Spinal cord (tissue), 10 donors: ENCODE data around the gene MYO5B. TPM values are rescaled to one million over a fixed set of nuclear protein-coding genes. Genes with fewer than 3 reads are reported as not detected.
"Not testable (repeated sequence)": the region's sequence is repeated elsewhere in the genome, so short reads cannot be mapped to it uniquely, and the experiment has no call there.

ENCODE experiments used
- DNase-seq, 6 donors: peaks; one replicate each; pipeline versions ENCODE4 v3.0.0 to v3.0.0-alpha.2; 2013 to 2015; ENCODE audit warnings: low spot score in 6 of 6, low read depth in 4 of 6
- H3K27ac ChIP-seq: one replicate; pipeline ENCODE4 v1.5.1; 2013; ENCODE audit warnings: low read depth, low read length, control low read depth
- H3K27me3 ChIP-seq: one replicate; pipeline ENCODE4 v1.6.1; 2013; ENCODE audit warnings: low read length; ENCODE audit not compliant: control insufficient read depth, insufficient read depth
- H3K36me3 ChIP-seq: one replicate; pipeline ENCODE4 v1.6.1; 2013; ENCODE audit warnings: low read length; ENCODE audit not compliant: control insufficient read depth, insufficient read depth
- H3K4me1 ChIP-seq: one replicate; pipeline ENCODE4 v1.6.1; 2013; ENCODE audit warnings: low read length; ENCODE audit not compliant: control insufficient read depth, insufficient read depth
- H3K4me3 ChIP-seq: one replicate; pipeline ENCODE4 v1.5.1; 2013; ENCODE audit warnings: low read depth, low read length, control low read depth
- H3K9me3 ChIP-seq: one replicate; pipeline ENCODE4 v1.6.1; 2013; ENCODE audit warnings: low read length; ENCODE audit not compliant: control insufficient read depth, insufficient read depth
- WGBS: methylation state at CpG from one replicate; pipeline ENCODE4 v1.1.5; 2013; ENCODE audit warnings: missing lambda C conversion rate; ENCODE audit not compliant: insufficient coverage; 5-methylcytosine and 5-hydroxymethylcytosine counted together
- polyA plus RNA-seq, 2 donors: library from polyadenylated mRNA; unstranded; fragments of 120-200 nt; gene quantifications; one replicate each; pipeline ENCODE4 v1.2.1, GENCODE V29; 2013; ENCODE audit not compliant: insufficient read length in 2 of 2
- total RNA-seq, 2 donors: library from RNA; depleted of rRNA in 1 of 2; stranded (reverse); fragments of 120-200 nt in 1 of 2; fragments of >200 nt in 1 of 2; gene quantifications; one replicate each; pipeline versions ENCODE4 v1.2.3 to v1.2.4, GENCODE V29; 2013 to 2014
- donor health status: healthy.

The MYO5B gene
- total and polyA plus RNA-seq, 4 donors: 2.6 to 8.0 (median 4.5) TPM

DNA sequence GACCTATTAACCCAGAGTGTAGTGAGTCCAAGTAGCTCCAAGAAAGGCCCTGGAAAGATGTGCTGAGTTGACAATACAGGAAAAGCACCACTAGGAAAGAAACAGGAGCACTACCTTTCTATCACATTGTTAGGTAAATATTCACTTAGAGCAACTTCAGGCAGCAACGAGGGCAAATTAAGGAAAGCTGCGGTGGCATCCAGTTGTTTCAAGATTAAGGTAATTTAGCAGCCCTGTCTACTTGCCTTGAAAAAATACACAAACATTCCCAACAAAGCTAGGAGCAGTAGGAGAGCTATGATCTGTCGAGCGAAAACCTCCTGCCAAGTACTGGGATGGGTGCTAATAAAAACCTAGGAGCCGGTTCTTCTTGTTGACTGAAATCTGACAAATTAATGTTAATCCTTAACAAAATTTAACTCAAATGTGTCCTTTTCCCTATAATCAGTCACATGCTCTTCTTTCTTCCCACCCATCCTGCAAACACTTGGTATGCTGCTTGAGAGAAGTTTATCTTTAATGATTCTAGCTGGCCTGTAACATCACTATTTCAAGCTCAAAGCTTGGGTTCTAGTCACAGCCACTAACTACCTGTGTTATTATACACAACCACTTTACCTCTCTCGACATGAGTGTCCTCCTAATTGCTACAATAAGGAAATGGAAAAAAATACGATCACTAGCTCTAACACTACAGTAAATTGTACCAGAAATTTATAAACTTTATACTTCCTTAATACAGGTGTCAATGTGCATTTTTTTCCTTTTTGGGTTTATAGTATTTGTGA is 383.6 kb downstream of the MYO5B start:
- no peak overlapping the region for H3K27ac ChIP-seq
- WGBS: 60% methylated on average over 1 of the region's 7 CpGs
- no peak overlapping the region for H3K4me3 ChIP-seq
- H3K27me3 ChIP-seq: no peaks in the 10 kb centered on the region
- H3K9me3 ChIP-seq: peaks cover 2% of the 10 kb centered on the region
- DNase-seq: no peak
- H3K36me3 ChIP-seq: no peaks in the 10 kb centered on the region
- peaks cover 7% of the 10 kb centered on the region for H3K4me1 ChIP-seq

GRCh38 chr18:49808553-49809191 is 386.3 kb downstream of the MYO5B start:
- not testable (repeated sequence) for H3K36me3 ChIP-seq, H3K27ac ChIP-seq, DNase-seq, H3K4me3 ChIP-seq, H3K9me3 ChIP-seq, H3K4me1 ChIP-seq, H3K27me3 ChIP-seq
- WGBS: 94% methylated on average over 7 of the region's 10 CpGs

DNA sequence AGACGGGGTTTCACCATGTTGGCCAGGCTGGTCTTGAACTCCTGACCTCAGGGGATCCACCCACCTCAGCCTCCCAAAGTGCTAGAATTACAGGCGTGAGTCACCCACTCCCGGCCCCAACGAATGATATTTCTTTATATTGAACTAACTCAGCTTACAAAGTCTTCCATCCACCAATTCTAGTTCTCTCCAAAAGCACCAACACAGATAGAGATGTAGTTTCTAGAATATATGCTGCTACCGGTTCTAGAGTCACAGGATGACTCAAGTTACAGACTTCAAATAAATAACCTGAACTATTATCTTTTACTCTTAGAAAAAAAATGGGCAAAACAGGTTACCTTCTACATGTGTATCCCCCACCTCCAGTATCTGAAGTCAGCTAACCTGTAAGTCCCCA is 390.9 kb downstream of the MYO5B start:
- no peak overlapping the region for H3K4me3 ChIP-seq
- no peaks in the 10 kb centered on the region for H3K4me1 ChIP-seq
- no peak overlapping the region for H3K27ac ChIP-seq
- H3K27me3 ChIP-seq: no peaks in the 10 kb centered on the region
- no CpG with 5 or more reads among the region's 5 CpGs for WGBS
- DNase-seq: no peak
- peaks cover 2% of the 10 kb centered on the region for H3K9me3 ChIP-seq
- no peaks in the 10 kb centered on the region for H3K36me3 ChIP-seq

DNA sequence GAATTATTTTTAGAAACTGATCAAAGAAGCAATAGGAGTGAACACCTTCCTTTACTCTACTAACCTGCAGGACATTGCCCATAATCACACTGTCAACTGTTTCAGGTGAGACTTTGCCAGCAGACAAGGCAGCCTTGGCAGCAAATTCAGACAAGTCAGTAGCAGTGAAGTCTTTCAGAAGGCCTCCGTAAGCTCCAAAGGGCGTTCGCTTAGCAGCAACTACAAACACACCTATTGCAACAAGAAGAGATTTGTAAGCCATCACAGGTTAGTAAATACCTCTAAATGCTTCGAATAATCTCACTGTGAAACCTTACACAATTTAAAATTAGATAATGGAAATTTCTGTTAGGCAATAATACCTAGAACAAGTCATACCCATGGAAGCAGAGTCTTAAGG is 392.3 kb downstream of the MYO5B start:
- Histone ChIP-seq H3K27ac (no peak overlapping the region), H3K36me3 (no peaks in the 10 kb centered on the region), H3K4me1 (no peaks in the 10 kb centered on the region), H3K9me3 (no peaks in the 10 kb centered on the region), H3K27me3 (no peaks in the 10 kb centered on the region), H3K4me3 (no peak overlapping the region)
- DNase-seq: no peak
- no CpG with 5 or more reads among the region's 4 CpGs for WGBS

DNA sequence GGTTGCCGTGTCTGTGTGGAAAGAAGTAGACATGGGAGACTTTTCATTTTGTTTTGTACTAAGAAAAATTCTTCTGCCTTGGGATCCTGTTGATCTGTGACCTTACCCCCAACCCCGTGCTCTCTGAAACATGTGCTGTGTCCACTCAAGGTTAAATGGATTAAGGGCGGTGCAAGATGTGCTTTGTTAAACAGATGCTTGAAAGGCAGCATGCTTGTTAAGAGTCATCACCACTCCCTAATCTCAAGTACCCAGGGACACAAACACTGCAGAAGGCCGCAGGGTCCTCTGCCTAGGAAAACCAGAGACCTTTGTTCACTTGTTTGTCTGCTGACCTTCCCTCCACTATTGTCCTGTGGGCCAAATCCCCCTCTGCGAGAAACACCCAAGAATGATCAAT is 394.5 kb downstream of the MYO5B start:
- not testable (repeated sequence) for DNase-seq, H3K4me1 ChIP-seq, H3K9me3 ChIP-seq, H3K27ac ChIP-seq, H3K27me3 ChIP-seq, H3K4me3 ChIP-seq, H3K36me3 ChIP-seq
- WGBS: no CpG with 5 or more reads among the region's 5 CpGs

DNA sequence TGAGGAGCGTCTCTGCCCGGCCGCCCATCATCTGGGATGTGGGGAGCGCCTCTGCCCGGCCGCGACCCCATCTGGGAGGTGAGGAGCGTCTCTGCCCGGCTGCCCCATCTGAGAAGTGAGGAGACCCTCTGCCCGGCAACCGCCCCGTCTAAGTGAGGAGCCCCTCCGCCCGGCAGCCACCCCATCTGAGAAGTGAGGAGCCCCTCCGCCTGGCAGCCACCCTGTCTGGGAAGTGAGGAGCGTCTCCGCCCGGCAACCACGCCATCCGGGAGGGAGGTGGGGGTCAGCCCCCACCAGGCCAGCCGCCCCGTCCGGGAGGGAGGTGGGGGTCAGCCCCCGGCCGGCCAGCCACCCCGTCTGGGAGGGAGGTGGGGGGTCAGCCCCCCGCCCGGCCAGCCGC is 395.1 kb downstream of the MYO5B start:
- not testable (repeated sequence) for H3K4me3 ChIP-seq, H3K4me1 ChIP-seq, H3K9me3 ChIP-seq, H3K36me3 ChIP-seq, H3K27ac ChIP-seq, DNase-seq, H3K27me3 ChIP-seq
- WGBS: 93% methylated on average over 7 of the region's 29 CpGs

DNA sequence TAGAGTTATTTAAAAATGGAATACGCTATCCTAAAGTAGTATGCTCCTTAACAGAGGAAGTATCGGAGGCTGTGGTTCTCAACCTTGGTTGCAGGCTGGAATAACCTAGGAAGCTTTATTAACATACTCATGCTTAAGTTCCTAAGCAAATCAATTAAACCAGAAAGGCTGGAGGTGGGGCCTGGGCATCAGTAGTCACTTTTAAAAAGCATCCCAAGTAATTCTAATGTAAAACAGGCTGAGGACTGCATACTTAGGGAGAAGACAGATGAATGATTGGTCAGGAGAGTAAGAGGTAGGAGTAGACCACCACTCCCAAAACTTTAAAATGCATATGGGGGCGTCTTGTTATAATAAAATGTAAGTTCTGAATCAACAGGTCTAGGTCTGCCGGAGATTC is 396.9 kb downstream of the MYO5B start:
- no peaks in the 10 kb centered on the region for H3K27me3 ChIP-seq
- no peak overlapping the region for H3K4me3 ChIP-seq
- no peaks in the 10 kb centered on the region for H3K9me3 ChIP-seq
- no peaks in the 10 kb centered on the region for H3K36me3 ChIP-seq
- no peaks in the 10 kb centered on the region for H3K4me1 ChIP-seq
- no CpG with 5 or more reads among the region's 4 CpGs for WGBS
- H3K27ac ChIP-seq: no peak overlapping the region
- no peak for DNase-seq

DNA sequence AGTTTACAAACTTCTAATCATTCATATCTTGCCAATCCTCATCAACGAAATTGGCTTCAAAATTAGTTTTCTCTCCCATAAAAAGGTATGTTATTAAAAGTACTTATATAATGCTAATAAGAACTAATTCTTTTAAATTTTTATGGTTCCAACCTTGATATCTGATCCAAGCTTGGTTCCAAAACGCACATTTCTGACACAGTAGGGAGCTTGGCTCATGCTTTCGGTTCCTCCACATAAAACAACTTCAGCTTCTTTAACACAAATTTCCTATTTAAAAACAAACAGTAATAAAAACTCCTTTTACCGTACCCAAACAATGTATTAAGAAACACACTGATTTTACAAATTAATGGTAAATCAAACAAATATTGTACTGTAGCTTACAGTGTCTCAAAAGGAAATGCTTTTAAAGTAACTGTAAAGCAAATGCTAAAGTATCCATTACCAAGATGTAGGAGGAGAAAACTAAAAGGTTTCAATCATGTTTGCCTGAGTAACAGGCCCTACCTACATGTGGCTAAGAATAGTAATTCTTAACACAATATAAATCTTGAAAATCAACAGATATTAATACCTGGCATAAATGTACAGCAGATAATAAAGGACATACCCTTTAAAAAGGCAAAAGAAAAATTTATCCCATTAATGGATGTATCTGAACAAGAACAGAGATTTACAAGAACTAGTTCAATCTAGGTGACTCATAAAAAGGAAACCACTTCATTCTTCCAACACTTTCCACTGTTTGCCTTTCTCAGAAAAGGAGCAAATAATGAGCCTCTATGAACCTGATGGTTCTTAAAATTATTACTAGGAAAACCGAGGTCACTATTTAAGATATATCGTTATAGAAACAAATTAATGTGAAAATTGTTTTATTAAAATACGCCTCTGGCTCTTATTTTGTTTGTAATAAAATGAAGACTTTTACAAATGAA is 399.1 kb downstream of the MYO5B start:
- H3K9me3 ChIP-seq: no peaks in the 10 kb centered on the region
- no peak overlapping the region for H3K4me3 ChIP-seq
- no peak overlapping the region for H3K27ac ChIP-seq
- no peak for DNase-seq
- H3K4me1 ChIP-seq: no peaks in the 10 kb centered on the region
- 57% methylated on average over 2 of the region's 7 CpGs for WGBS
- no peaks in the 10 kb centered on the region for H3K27me3 ChIP-seq
- peaks cover 5% of the 10 kb centered on the region for H3K36me3 ChIP-seq

GRCh38 chr18:49794743-49795142 is 400.2 kb downstream of the MYO5B start:
- WGBS: no CpG with 5 or more reads among the region's 3 CpGs
- H3K27ac ChIP-seq: no peak overlapping the region
- no peak for DNase-seq
- H3K27me3 ChIP-seq: no peaks in the 10 kb centered on the region
- no peak overlapping the region for H3K4me3 ChIP-seq
- no peaks in the 10 kb centered on the region for H3K9me3 ChIP-seq
- H3K36me3 ChIP-seq: peaks cover 6% of the 10 kb centered on the region
- H3K4me1 ChIP-seq: no peaks in the 10 kb centered on the region
